ENCODE measurements around the gene GSAP. TPM values are rescaled to one million over a fixed set of nuclear protein-coding genes. Genes with fewer than 3 reads are reported as not detected.

Gene GSAP
- total and polyA plus RNA-seq, 9 of the 15 experiments (the other 6 are each of a cell fraction or from before 2014, with no cell fraction given) = 0.13 TPM; not detected in 8

DNA sequence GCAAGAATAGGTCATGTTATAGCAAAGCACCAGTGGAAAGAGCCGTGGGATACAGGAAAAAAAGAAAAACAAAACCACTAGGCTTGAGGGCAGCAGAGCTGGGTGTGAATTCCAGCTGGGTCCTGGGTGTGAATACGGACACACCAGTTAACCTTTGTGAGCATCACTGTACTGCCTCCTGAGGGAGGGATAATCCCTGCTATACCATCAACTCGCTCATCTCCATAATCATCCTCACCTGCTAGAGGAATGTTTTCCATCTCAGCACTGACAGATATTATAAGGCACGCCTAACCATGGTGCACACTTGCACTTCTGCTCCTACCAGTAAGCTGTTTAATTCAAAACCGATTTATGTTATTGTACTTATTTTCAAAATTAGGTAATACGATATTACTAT is 62.2 kb downstream of the GSAP start:
- in situ Hi-C loops (cut with MboI) (no loop called here), intact Hi-C loops (cut with micrococcal nuclease) (no loop called here)
- Histone ChIP-seq H3K4me3 (no peak overlapping the region), H4K20me1 (replicated peaks; ENCODE audit: control insufficient read depth, insufficient read depth, low read length) (no peaks in the 10 kb centered on the region), H3K27ac (ENCODE audit: extremely low read depth, low read depth, low read length) (no peak overlapping the region), H3K36me3 (ENCODE audit: control insufficient read depth, insufficient read depth, low read length) (no peaks in the 10 kb centered on the region), H3K9me3 (replicated peaks; ENCODE audit: control insufficient read depth, insufficient read depth, low read depth, low read length) (no peaks in the 10 kb centered on the region), H3K27me3 (ENCODE audit: control insufficient read depth in 2 of 2, insufficient read depth in 2 of 2, low read length in 2 of 2) (peaks cover 0 to 6% of the 10 kb centered on the region in 2 experiments; a peak in 1 of 5 replicates), H2AFZ (ENCODE audit: low read depth, low read length) (no peak overlapping the region), H3K79me2 (ENCODE audit: control insufficient read depth, insufficient read depth, low read length) (no peaks in the 10 kb centered on the region), H3K4me1 (replicated peaks in 1 of 2; ENCODE audit: control insufficient read depth in 2 of 2, insufficient read depth in 2 of 2, low read length in 2 of 2) (no peaks in the 10 kb centered on the region), H3K9me1 (ENCODE audit: control insufficient read depth, insufficient read depth, low read length) (no peaks in the 10 kb centered on the region), H3K4me2 (ENCODE audit: insufficient read depth, low read length) (no peak overlapping the region), H3K9ac (ENCODE audit: insufficient read depth in 1 of 2, low read depth in 2 of 2, low read length in 2 of 2) (no peak overlapping the region)
- ATAC-seq = no peak
- no TSS peak for BruUV-seq (replicated peaks)
- TF ChIP-seq, protein P1, sequence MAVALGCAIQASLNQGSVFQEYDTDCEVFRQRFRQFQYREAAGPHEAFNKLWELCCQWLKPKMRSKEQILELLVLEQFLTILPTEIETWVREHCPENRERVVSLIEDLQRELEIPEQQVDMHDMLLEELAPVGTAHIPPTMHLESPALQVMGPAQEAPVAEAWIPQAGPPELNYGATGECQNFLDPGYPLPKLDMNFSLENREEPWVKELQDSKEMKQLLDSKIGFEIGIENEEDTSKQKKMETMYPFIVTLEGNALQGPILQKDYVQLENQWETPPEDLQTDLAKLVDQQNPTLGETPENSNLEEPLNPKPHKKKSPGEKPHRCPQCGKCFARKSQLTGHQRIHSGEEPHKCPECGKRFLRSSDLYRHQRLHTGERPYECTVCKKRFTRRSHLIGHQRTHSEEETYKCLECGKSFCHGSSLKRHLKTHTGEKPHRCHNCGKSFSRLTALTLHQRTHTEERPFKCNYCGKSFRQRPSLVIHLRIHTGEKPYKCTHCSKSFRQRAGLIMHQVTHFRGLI (CRISPR knock-in tag; IDR thresholded peaks at IDR 0.05) = no peak
- TF ChIP-seq NFE2L1 (tag; IDR thresholded peaks at IDR 0.05; ENCODE audit: borderline replicate concordance, low read depth) = no peak
- WGBS (ENCODE audit: insufficient coverage, low coverage, missing lambda C conversion rate) = 2% methylated on average over 6 of the region's 6 CpGs
- POLR2A ChIA-PET = no interaction called here
- no peak for FAIRE-seq
- CTCF ChIA-PET (ENCODE audit: low intra/inter-chr PET ratio) = no interaction called here
- DNase-seq (ENCODE audit: extremely low read depth in 1 of 4, low spot score in 3 of 4) = no peak

DNA sequence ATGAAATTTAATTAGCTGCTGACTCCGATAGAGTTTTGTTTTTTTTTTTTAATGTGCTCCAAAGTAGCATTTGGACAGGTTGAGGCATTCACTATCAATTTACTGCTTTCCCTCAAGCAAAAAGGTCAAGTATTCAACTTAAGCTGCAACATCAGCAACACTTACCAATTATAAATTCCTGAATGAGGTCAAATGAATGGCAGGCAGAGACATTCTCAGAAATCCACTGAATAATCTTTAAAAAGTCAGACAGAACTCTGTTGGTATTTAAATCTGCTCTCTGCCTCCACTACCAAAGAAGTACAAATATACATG is 62.8 kb downstream of the GSAP start:
- DNase-seq (ENCODE audit: extremely low read depth in 1 of 4, low spot score in 3 of 4) (no peak), FAIRE-seq (no peak), ATAC-seq (no peak)
- no peaks in the 10 kb centered on the region for H4K20me1 ChIP-seq (replicated peaks; ENCODE audit: control insufficient read depth, insufficient read depth, low read length)
- no peaks in the 10 kb centered on the region for H3K4me1 ChIP-seq (replicated peaks in 1 of 2; ENCODE audit: control insufficient read depth in 2 of 2, insufficient read depth in 2 of 2, low read length in 2 of 2)
- H3K79me2 ChIP-seq (ENCODE audit: control insufficient read depth, insufficient read depth, low read length) = no peaks in the 10 kb centered on the region
- no peak overlapping the region for H3K27ac ChIP-seq (ENCODE audit: extremely low read depth, low read depth, low read length)
- ChIA-PET CTCF (ENCODE audit: low intra/inter-chr PET ratio) (no interaction called here), POLR2A (no interaction called here)
- no peak overlapping the region for H3K4me2 ChIP-seq (ENCODE audit: insufficient read depth, low read length)
- in situ Hi-C loops (cut with MboI) (no loop called here), intact Hi-C loops (cut with micrococcal nuclease) (no loop called here)
- H3K9ac ChIP-seq (ENCODE audit: insufficient read depth in 1 of 2, low read depth in 2 of 2, low read length in 2 of 2) = no peak overlapping the region
- WGBS (ENCODE audit: insufficient coverage, low coverage, missing lambda C conversion rate) = 0% methylated on average over 1 of the region's 1 CpG
- H3K36me3 ChIP-seq (ENCODE audit: control insufficient read depth, insufficient read depth, low read length) = no peaks in the 10 kb centered on the region
- H2AFZ ChIP-seq (ENCODE audit: low read depth, low read length) = no peak overlapping the region
- H3K9me1 ChIP-seq (ENCODE audit: control insufficient read depth, insufficient read depth, low read length) = no peaks in the 10 kb centered on the region
- H3K27me3 ChIP-seq (ENCODE audit: control insufficient read depth in 2 of 2, insufficient read depth in 2 of 2, low read length in 2 of 2) = peaks cover 0 to 6% of the 10 kb centered on the region in 2 experiments; a peak in 2 of 5 replicates
- H3K9me3 ChIP-seq (replicated peaks; ENCODE audit: control insufficient read depth, insufficient read depth, low read depth, low read length) = no peaks in the 10 kb centered on the region
- no peak overlapping the region for H3K4me3 ChIP-seq
- no TSS peak for BruUV-seq (replicated peaks)
- TF ChIP-seq ETV6 (IDR thresholded peaks at IDR 0.05; ENCODE audit: borderline replicate concordance in 1 of 2, low read depth in 2 of 2, low read length in 1 of 2) (no peak), ETV6 (CRISPR knock-in tag; IDR thresholded peaks at IDR 0.05; ENCODE audit: borderline replicate concordance) (no peak), ZNF696 (CRISPR knock-in tag; conservative IDR thresholded peaks at IDR 0.05) (no peak)
- TF ChIP-seq, protein P2, sequence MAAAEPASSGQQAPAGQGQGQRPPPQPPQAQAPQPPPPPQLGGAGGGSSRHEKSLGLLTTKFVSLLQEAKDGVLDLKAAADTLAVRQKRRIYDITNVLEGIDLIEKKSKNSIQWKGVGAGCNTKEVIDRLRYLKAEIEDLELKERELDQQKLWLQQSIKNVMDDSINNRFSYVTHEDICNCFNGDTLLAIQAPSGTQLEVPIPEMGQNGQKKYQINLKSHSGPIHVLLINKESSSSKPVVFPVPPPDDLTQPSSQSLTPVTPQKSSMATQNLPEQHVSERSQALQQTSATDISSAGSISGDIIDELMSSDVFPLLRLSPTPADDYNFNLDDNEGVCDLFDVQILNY (CRISPR knock-in tag; IDR thresholded peaks at IDR 0.05) = no peak
- TF ChIP-seq, protein P3, sequence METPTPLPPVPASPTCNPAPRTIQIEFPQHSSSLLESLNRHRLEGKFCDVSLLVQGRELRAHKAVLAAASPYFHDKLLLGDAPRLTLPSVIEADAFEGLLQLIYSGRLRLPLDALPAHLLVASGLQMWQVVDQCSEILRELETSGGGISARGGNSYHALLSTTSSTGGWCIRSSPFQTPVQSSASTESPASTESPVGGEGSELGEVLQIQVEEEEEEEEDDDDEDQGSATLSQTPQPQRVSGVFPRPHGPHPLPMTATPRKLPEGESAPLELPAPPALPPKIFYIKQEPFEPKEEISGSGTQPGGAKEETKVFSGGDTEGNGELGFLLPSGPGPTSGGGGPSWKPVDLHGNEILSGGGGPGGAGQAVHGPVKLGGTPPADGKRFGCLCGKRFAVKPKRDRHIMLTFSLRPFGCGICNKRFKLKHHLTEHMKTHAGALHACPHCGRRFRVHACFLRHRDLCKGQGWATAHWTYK (CRISPR knock-in tag; IDR thresholded peaks at IDR 0.05) = no peak
- TF ChIP-seq, protein P4, sequence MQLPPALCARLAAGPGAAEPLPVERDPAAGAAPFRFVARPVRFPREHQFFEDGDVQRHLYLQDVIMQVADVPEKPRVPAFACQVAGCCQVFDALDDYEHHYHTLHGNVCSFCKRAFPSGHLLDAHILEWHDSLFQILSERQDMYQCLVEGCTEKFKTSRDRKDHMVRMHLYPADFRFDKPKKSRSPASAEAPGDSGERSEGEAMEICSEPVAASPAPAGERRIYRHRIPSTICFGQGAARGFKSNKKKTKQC (CRISPR knock-in tag; IDR thresholded peaks at IDR 0.05) = no peak
- TF ChIP-seq, protein P5, sequence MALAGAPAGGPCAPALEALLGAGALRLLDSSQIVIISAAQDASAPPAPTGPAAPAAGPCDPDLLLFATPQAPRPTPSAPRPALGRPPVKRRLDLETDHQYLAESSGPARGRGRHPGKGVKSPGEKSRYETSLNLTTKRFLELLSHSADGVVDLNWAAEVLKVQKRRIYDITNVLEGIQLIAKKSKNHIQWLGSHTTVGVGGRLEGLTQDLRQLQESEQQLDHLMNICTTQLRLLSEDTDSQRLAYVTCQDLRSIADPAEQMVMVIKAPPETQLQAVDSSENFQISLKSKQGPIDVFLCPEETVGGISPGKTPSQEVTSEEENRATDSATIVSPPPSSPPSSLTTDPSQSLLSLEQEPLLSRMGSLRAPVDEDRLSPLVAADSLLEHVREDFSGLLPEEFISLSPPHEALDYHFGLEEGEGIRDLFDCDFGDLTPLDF (CRISPR knock-in tag; IDR thresholded peaks at IDR 0.05) = no peak
